ENCODE measurements around the gene ZNF81. TPM values are rescaled to one million over a fixed set of nuclear protein-coding genes. Genes with fewer than 3 reads are reported as not detected.

ZNF81 gene
- total RNA-seq, 1 donor from 2014 or later = 15.4 TPM

DNA sequence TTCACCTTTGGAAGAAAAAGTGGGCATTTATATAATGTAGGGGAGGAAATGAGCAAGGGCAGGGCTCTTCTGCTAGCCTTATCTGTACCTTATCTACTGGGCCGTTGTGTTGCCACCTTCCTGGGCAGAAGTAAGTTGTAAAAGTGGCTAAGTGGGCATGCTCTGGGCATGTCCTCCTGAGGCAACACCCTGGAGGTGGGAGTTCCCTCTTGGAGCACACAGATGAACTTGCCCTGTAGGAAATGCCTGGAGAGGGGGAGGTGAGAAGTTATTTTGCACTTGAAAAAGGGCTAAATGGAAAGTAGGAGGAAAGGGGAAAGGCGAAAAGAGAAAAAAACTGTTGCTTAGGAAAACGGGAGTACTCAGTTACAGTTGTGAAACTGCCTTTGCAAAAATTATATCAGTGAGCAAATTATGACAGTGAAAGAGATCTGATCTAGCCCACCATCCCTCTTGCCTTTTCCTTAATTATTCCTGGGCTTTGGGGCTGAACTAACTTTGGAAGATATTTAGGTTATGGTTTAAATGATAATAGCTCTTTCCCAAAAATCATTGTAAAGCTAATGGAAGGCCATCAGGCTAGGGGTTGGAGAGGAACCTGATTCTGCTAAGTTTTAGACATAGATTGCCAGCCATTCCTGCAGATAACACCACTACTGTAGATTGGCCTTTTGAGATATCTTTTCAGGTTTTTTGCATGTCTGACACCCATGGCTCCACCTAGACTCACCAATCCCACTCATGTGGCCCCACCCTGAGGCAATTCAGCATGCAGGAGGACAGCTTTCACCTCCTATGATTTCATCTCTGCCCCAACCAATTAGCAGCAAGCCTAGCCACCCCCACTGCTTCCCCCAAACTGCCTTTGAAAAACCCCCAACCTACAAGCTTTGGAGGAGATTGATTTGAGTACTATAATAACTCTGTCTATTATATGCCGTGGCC is 20.5 kb upstream of the ZNF81 start:
- Mint-ChIP-seq H3K4me1 (ENCODE audit: unreplicated experiment) (no peaks in the 10 kb centered on the region), H3K9me3 (no peaks in the 10 kb centered on the region), H3K27me3 (no peaks in the 10 kb centered on the region), H3K27ac (no peak overlapping the region), H3K4me3 (no peak overlapping the region), H3K36me3 (no peaks in the 10 kb centered on the region)
- no peak for DNase-seq (ENCODE audit: extremely low spot score, unreplicated experiment)
- TF ChIP-seq, protein P1, sequence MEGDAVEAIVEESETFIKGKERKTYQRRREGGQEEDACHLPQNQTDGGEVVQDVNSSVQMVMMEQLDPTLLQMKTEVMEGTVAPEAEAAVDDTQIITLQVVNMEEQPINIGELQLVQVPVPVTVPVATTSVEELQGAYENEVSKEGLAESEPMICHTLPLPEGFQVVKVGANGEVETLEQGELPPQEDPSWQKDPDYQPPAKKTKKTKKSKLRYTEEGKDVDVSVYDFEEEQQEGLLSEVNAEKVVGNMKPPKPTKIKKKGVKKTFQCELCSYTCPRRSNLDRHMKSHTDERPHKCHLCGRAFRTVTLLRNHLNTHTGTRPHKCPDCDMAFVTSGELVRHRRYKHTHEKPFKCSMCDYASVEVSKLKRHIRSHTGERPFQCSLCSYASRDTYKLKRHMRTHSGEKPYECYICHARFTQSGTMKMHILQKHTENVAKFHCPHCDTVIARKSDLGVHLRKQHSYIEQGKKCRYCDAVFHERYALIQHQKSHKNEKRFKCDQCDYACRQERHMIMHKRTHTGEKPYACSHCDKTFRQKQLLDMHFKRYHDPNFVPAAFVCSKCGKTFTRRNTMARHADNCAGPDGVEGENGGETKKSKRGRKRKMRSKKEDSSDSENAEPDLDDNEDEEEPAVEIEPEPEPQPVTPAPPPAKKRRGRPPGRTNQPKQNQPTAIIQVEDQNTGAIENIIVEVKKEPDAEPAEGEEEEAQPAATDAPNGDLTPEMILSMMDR (conservative IDR thresholded peaks at IDR 0.05) = no peak

GRCh38 chrX:47817421-47817820 is 19.3 kb upstream of the ZNF81 start:
- TF ChIP-seq, protein P1 (conservative IDR thresholded peaks at IDR 0.05) = no peak
- H3K36me3 Mint-ChIP-seq = no peaks in the 10 kb centered on the region
- no peak overlapping the region for H3K27ac Mint-ChIP-seq
- no peaks in the 10 kb centered on the region for H3K4me1 Mint-ChIP-seq (ENCODE audit: unreplicated experiment)
- no peak for DNase-seq (ENCODE audit: extremely low spot score, unreplicated experiment)
- no peak overlapping the region for H3K4me3 Mint-ChIP-seq
- H3K9me3 Mint-ChIP-seq = no peaks in the 10 kb centered on the region
- H3K27me3 Mint-ChIP-seq = no peaks in the 10 kb centered on the region

- Mint-ChIP-seq H3K4me3 (no peak overlapping the region), H3K27me3 (no peaks in the 10 kb centered on the region), H3K36me3 (no peaks in the 10 kb centered on the region), H3K9me3 (no peaks in the 10 kb centered on the region), H3K4me1 (ENCODE audit: unreplicated experiment) (no peaks in the 10 kb centered on the region), H3K27ac (no peak overlapping the region)
- TF ChIP-seq, protein P1 (conservative IDR thresholded peaks at IDR 0.05) = no peak
- DNase-seq (ENCODE audit: extremely low spot score, unreplicated experiment) = no peak
Measured at GRCh38 chrX:47817897-47818296, 18.8 kb upstream of the ZNF81 start.

DNA sequence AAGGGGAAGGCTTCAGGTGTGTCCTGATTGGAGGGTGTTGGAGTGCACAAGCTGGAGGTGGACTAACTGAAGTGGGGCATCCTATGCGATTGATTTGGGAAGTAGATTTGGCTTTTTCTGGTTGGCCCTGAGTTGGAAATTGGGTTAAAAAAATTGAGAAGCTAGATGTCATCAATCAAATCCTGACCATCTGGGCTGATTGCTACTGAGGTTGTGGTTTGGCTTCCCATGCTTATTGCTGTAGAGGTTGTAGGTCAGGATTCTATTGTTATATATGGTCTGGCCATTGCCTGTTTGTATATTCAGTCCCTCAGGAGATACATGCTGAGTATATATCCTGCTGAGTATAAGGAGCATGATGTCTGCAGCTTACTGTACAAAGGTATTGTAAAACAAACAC is 7.7 kb upstream of the ZNF81 start:
- DNase-seq (ENCODE audit: extremely low spot score, unreplicated experiment) = no peak
- Mint-ChIP-seq H3K4me1 (ENCODE audit: unreplicated experiment) (no peaks in the 10 kb centered on the region), H3K27ac (no peak overlapping the region), H3K36me3 (no peaks in the 10 kb centered on the region), H3K9me3 (no peaks in the 10 kb centered on the region), H3K4me3 (no peak overlapping the region), H3K27me3 (no peaks in the 10 kb centered on the region)
- TF ChIP-seq, protein P1 (conservative IDR thresholded peaks at IDR 0.05) = no peak

DNA sequence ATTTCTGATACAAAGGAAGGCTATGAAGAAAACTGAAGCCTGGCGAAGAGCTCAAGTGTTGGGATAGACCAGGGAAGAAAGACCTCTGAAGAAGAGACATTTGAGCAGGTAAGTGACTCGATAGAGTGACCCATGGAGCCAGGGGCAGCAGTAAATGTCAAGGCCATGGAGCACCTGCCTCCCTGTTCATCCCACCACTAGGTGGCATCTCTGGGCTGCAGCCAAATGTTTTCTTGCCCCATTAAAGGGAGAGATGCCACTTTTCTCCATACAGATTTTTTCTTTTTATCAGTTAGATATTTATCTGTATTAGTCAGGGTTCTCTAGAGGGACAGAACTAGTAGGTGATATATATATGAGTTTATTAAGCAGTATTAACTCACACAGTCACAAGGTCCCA is 4.9 kb upstream of the ZNF81 start:
- Mint-ChIP-seq H3K9me3 (no peaks in the 10 kb centered on the region), H3K4me1 (ENCODE audit: unreplicated experiment) (no peaks in the 10 kb centered on the region), H3K4me3 (no peak overlapping the region), H3K27me3 (no peaks in the 10 kb centered on the region), H3K27ac (no peak overlapping the region), H3K36me3 (no peaks in the 10 kb centered on the region)
- no peak for DNase-seq (ENCODE audit: extremely low spot score, unreplicated experiment)
- TF ChIP-seq, protein P1 (conservative IDR thresholded peaks at IDR 0.05) = peak; percentile 75
